HG03066 (cell line): Measurements from ENCODE around the gene BICDL1.
"Not testable (repeated sequence)": the region's sequence is repeated elsewhere in the genome, so short reads cannot be mapped to it uniquely, and the experiment has no call there.

ENCODE experiments used
- ATAC-seq: cut with Tn5 transposase; IDR thresholded peaks from one replicate; pipeline ENCODE4 v1.9.1; 2021; ENCODE audit warnings: low read depth; ENCODE audit not compliant: unreplicated experiment

Gene BICDL1, protein sequence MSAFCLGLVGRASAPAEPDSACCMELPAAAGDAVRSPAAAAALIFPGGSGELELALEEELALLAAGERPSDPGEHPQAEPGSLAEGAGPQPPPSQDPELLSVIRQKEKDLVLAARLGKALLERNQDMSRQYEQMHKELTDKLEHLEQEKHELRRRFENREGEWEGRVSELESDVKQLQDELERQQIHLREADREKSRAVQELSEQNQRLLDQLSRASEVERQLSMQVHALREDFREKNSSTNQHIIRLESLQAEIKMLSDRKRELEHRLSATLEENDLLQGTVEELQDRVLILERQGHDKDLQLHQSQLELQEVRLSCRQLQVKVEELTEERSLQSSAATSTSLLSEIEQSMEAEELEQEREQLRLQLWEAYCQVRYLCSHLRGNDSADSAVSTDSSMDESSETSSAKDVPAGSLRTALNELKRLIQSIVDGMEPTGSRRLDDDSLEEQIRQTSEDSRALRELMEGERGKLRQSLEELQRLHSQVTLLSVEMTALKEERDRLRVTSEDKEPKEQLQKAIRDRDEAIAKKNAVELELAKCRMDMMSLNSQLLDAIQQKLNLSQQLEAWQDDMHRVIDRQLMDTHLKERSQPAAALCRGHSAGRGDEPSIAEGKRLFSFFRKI

DNA sequence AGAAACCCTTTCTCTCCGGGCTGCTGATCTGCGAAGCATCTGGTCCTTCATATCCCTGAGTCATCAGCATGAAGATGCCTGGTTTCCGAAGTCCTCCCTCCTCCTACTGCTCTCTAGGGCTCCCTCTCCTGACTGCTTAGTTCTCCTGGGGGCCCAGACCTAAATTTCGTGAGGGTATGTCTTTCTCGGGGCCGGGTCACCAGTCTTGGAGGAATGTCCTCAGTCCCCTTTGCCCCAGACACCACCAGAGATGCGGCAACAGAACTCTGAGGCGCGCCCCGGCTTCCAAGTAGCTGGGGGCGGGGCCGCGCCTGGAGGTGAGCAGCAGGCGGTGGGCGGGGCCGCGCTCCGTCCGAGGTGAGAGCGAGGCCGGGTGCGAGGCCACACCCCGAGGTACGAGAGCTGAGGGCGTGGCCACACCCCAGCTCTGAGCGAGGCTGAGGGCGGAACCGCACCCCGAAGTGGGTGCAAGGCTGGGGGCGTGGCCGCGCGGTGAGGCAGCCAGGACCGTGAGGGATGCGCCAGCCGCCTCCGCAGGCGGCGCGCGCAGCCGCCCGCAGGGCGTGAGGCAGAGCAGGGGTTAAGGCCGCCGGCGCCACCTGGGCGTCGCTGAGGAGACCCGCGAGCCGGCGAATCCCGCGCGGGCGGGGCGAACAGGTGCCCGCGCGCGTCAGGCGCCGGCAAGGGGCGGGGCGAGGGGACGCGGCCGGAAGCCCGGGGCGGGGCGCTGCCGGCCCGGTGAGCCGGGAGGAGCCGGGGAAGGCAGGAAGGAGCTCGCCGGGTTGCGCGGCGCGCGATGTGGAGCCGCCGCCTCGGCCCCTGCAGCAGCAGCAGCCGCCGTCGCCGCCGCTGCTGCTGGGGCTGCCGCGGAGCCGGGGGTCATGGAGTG is at the start of gene BICDL1:
TSS of gene BICDL1 (plus strand) at position 765 of the 889 bp plus-strand sequence. CDS start 633 bp downstream, outside the sequence.
- peak; percentile 73 for ATAC-seq

DNA sequence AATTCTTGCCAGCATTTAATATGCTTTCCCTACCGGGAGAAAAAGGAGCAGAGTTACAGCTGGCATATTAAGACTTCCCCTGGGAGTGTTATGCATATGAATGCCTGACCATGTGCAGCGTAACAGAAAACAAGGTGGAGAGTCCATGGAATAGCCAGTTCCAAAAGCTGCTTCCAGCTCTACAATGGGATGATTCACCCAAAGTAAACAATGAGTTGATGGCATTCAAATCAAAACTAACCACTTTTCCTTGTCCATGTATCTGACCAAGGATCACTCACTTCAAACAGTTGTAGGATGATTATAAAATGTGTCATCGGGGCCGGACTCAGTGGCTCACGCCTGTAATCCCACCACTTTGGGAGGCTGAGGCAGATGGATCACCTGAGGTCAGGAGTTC is 48.1 kb upstream of the BICDL1 start:
- ATAC-seq, result no peak

DNA sequence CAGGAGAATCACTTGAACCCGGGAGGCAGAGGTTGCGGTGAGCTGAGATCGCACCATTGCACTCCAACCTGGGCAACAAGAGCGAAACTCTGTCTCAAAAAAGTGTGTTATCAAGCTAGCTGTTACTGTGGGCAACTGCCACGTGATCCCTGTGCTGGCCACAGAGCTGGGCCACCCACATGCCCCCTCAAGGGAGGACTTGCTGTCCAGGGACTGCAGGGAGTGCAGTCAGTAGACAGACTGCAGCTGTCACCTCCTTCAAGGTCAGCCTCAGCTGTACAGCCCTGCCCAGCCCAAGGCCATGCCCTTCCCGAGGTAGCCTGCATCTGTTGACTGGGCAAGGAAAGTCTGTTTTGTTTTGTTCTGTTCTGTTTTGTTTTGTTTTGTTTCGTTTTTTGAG is 46.6 kb upstream of the BICDL1 start:
- no peak for ATAC-seq

DNA sequence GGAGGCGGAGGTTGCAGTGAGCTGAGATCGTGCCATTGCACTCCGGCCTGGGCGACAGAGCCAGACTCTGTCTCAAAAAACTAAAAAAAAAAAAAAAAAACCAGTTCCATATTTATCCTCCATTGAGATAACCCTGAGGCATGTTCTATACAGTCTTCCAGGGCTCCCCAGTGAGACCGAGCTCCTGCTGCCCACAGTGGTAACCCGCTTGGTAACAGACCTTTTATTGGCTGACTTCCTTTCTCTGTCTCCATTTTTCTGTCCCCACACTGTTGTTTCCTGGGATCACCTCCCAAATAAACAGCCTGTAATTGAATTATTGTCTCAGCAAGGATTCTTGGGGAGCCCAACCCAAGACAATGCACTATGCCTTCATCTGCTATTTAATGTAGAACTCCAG is 42.8 kb upstream of the BICDL1 start:
- ATAC-seq, result no peak

DNA sequence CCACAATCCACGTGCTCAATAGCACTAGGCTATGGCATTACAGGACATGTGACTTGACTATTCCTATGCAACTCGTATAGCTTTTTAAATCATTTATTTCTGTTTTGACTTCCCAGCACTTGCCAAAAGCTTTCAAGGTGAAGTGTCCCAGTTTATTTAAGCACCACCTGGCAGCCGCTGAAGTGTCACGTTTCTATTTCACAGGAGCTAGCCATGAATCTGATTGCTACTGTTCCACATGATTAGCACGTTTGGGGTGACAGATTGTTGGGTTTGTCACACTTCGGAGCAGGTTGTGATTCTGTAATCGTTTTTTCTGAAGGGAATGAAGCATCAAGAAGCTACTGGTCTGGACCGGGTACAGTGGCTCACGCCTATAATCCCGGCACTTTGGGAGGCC is 39.9 kb upstream of the BICDL1 start:
- no peak for ATAC-seq

DNA sequence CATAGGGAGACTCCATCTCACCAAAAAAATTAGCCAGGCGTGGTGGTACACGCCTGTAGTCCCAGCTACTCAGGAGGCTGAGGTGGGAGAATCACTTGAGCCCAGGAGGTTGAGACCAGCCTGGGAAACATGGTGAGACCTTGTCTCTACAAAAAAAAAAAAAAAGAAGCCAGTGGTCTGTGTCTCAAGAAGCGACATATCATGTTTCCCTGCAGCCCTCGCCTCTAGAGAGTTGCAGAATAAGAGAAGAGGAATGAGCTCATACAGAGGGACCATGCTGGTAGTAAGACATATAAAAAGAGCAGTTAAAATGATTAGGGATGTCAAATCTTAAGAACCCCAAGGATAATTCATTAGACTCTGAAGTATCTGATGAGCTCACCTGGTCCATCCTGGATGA is 39.4 kb upstream of the BICDL1 start:
- no peak for ATAC-seq

DNA sequence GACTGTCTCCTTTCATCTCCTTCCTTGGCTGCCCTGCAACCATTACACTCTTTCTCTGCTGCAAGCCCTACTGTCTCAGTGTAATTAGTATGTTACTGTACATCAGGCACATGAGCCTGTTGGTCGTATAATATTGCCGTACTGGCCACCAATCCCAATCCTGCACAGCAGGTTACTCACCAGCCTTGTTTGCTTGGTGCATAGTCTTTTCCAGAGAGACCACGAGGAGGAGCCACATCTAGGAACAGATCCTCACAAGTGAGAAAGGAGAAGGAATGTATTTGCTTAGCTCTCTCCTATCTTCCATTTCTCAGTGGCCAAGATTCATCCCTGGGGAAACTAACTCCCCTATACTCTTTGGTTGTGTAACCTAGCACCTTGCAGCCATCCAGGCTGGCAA is 33.0 kb upstream of the BICDL1 start:
- ATAC-seq, result no peak

DNA sequence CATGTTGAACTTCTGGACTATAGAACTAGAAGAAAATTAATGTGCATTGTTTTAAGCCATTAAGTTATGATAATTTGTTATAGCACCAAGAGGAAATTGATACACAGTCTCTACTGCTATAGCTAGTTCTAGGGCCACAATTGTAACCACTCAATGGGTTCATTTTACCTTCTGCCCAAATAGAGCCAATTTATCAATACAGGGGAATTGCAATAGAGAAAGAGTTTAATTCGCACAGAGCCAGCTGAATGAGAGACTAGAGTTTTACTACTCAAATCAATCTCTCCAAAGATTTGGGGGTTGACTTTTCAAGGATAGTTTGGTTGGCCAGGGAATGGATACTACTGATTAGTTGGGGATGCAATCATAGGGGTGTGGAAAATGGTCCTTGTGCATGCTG is 31.9 kb upstream of the BICDL1 start:
- ATAC-seq, result no peak

DNA sequence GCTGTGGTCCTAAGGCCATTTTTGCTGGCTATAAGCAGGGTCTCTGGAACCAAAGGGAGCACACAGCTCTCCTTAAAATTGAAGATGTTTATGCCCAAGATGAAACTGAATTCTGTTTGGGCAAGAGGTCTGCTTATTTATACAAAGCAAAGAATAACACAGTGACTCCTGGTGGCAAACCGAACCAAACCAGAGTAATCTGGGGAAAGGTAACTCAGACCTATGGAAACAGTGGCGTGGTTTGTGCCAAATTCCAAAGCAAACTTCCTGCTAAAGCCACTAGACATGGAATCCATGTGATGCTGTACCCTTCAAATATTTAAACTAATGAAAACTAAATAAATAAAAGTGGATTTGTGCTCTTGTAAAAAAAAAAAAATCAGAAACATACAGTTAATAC is 29.6 kb upstream of the BICDL1 start:
- ATAC-seq, result no peak

DNA sequence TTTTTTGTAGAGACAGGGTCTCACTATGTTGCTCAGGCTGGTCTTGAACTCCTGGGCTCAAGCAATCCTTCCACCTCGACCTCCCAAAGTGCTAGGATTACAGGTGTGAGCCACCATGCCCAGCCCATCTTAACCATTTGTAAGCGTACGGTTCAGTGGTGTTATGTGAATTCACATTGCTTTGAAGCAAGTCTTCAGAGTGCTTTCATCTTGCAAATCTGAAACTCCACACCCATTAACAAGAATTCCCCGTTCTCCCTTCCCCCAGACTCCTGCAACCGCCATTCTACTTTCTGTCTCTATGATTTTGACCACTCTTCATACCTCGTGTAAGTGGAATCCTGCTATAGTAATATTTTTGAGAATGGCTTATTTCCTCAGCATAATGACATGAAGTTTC is 24.9 kb upstream of the BICDL1 start:
- no peak for ATAC-seq

DNA sequence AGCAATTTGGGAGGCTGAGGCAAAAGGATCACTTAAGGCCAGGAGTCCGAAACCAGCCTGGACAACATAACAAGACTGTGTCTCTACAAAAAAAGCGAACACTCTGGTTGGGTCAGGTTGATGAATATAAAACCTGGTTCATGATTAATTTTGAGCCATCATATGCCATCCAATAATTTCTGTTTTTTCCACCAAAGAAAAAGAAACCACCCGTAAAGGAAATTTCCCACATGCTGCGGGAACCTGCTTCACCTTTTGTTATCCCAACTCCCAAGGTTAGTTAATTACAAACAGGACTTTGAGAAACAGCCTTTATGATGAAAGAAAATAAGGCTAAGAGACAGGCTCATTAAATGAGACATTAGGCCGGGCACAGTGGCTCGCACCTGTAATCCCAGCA is 24.1 kb upstream of the BICDL1 start:
- no peak for ATAC-seq

DNA sequence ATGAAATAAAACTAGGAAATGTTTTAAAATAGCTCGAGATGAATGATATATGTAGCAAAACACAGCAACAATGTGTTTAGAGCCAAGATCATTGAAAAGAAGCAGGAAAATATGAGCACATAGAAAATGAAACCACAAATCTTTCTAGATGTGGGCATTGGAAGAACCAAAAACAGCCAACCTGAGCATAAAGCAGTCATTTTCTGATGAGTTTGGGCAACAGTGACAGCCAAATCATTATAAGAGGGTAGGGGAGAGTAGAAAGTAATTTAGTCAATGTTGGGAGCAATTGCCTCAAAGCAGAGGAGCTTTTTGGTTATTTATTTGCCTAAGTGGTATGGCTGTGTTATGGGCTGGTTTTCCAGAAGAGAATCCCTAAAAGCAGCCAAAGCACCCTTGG is 8.8 kb upstream of the BICDL1 start:
- ATAC-seq, result no peak

DNA sequence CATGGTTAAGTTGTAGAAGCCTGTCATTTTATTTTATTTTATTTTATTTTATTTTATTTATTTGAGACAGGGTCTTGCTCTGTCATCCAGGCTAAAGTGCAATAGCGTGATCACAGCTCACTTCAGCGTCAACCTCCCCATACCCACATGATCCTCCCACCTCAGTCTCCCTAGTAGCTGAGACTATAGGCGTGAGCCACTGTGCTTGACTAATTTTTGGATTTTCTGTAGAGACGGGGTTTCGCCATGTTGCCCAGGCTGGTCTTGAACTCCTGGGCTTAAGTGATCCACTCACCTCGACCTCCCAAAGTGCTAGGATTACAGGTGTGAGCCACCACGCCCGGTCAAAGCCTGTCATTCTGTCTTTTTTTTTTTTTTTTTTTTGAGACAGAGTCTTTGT is 8.3 kb upstream of the BICDL1 start:
- ATAC-seq, result not testable (repeated sequence)

DNA sequence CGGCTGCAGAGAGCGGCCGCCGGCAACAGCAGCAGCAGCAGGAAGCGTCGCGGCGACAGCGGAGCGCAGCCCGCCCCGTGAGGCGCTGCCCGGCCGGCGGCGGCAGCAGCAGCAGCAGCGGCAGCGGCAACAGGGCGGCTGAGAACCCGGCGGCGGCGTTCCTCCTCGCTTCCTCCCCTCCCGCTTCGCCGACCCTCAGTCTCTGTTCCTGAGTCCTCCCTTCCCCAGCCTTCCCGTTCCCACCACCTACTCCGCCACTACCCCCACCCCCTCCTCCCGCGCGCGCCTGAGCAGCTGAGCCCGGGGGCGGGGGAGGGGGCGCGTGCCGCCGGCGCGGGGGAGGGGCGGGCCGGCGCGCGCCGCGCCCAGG is 310 bp downstream of the BICDL1 start:
- peak; percentile 27 for ATAC-seq

DNA sequence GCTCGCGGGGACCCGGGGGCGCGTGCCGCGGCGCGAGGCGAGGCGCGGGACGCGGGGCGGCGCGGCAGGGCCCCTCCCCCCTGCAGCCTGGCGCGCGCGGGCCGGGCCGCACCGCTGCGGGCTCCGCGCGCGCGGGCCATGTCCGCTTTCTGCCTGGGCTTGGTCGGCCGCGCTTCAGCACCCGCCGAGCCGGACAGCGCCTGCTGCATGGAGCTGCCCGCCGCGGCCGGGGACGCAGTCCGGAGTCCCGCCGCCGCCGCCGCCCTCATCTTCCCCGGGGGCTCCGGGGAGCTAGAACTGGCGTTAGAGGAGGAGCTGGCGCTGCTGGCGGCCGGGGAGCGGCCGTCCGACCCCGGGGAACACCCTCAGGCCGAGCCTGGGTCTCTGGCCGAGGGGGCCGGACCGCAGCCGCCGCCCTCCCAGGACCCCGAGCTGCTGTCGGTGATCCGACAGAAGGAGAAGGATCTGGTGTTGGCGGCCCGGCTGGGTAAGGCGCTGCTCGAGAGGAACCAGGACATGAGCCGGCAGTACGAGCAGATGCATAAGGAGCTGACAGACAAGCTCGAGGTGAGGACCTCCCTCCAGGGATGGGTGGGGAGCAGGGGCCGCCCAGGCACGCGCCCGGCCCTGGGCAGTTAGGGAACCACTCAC is 820 bp downstream of the BICDL1 start:
- ATAC-seq, result peak; percentile 29

DNA sequence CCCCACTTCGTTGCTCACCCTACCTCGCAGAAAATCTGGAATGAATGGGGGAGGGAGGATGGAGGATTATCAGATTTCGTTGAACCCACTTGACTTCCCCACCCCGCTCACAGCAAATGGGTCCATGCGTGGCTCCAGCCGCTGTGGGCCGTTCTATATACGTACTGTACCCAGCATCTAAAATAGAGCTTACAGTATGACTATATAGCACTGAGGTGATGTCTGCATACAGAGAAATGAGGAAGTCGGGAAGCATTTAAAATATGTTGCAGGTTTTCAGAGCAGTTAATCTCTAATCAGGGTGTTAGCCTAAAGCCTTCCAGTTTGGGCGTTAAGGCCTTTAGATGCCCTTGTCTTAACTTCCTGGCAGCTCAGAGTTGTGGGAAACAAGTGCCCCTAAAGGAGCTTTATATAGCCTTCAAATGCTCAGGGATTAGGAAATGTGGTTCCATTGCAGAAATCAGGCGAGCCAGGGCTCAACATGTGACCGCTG is 1.4 kb downstream of the BICDL1 start:
- ATAC-seq, result no peak

DNA sequence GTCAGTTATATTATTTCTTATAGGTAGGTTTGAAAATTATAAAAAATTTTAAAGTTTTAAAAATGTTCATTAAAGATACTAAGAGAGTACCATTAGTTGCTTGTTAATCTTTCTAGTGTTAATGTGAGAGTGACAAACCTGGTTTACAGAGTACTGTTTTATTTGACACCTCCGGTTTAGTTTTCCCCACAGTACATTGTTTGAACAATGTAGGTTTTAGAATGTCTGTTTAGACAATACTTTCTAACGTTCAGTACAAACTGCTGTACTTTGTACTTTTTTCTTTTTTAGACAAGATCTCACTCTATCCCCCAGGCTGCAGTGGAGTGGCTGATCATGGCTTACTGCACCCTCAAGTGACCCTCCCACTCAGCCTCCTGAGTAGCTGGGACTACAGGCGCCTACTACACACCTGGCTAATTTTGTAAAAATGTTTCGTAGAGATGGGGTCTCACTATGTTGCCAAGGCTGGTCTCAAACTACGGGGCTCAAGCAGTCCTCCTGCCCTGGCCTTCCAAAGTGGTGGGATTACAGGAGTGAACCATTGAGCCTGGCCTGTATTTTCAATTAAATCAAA is 3.2 kb downstream of the BICDL1 start:
- no peak for ATAC-seq

DNA sequence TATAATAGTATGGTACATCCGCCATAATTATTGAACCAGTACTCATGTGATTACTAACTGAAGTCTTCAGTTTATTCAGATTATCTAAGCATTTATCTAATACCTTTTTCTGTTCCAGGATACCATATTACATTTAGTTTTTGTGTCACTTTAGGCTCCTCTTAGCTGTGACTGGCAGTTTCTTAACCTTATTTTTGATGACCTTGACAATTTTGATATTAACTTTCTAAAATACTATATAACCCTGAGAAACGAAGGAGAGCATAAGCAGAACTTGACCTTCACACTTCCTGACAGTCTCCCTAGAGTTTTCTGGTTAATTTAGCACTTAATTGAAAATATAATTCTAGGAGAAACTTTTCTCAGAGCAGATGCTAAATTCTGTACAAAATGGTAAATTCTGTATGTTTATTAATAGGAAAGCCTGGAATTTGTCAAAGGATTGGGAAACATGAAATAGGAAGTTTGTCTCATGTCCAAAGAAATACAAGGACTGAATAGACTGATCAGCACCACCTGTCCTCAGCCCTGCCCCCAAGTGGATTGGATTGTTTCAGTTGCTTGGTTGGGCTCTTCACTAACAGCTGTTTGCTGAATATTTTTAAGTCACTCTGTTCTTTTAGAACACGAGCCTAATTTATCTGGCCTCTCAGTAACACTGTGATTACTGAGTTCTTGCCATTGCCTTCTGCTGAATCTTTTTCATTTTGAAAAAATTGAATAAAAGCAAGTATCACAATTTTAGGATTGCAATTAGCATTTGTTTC is 6.0 kb downstream of the BICDL1 start:
- no peak for ATAC-seq

DNA sequence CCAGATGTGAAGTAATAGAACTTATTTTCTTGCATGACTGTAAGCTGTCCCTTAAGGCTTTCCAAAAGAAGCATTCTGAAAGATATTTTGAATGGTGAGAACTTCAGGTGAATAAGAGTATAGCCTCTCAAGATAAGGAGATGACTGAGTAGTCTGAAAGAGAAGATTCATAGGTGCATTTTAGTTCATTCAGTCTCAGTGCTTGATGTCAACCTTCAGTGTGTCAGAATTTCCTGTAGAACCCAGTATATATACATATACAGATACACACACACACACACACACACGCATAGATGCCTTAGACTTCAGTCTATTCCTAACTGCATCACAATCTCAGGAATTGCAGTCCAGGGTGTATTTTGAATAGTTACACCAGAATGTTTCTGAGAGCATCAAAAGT is 7.4 kb downstream of the BICDL1 start:
- no peak for ATAC-seq
